WTC11 (cell line): ENCODE data around the gene EPGN.

Experiments used
- ATF6 ChIP-seq: sonication (generic); formaldehyde crosslinking; IDR thresholded peaks from 2 replicates; pipeline ENCODE4 v1.8.1; 2023; ENCODE audit warnings: mild to moderate bottlenecking, missing genetic modification reagents
- CREB1 ChIP-seq: sonication (generic); formaldehyde crosslinking; IDR thresholded peaks from 2 replicates; pipeline ENCODE4 v1.8.0; 2023; ENCODE audit warnings: mild to moderate bottlenecking, missing genetic modification reagents
- CTCF ChIP-seq: fragments of 200-600 bp; IDR thresholded peaks from 2 replicates; pipeline ENCODE4 v1.8.0; 2022; ENCODE audit warnings: antibody characterized with exemption
- E2F1 ChIP-seq: sonication (generic); formaldehyde crosslinking; IDR thresholded peaks from 2 replicates; pipeline ENCODE4 v1.8.0; 2022; ENCODE audit warnings: mild to moderate bottlenecking, missing genetic modification reagents
- GABPB1 ChIP-seq: sonication (generic); formaldehyde crosslinking; IDR thresholded peaks from 2 replicates; pipeline ENCODE4 v1.8.1; 2023; ENCODE audit warnings: mild to moderate bottlenecking, missing genetic modification reagents
- NR3C1 ChIP-seq: sonication (generic); formaldehyde crosslinking; conservative IDR thresholded peaks from 2 replicates; pipeline ENCODE4 v1.8.1; 2023; ENCODE audit warnings: low read depth, mild to moderate bottlenecking, missing genetic modification reagents
- SMAD4 ChIP-seq: sonication (generic); formaldehyde crosslinking; IDR thresholded peaks from 2 replicates; pipeline ENCODE4 v1.8.0; 2022; ENCODE audit warnings: mild to moderate bottlenecking, missing genetic modification reagents
- ZNF121 ChIP-seq: sonication (generic); formaldehyde crosslinking; IDR thresholded peaks from 2 replicates; pipeline ENCODE4 v1.8.0; 2023; ENCODE audit warnings: missing genetic modification reagents
- TF ChIP-seq, protein P1 (sequence below): sonication (generic); formaldehyde crosslinking; IDR thresholded peaks from 2 replicates; pipeline ENCODE4 v1.8.1; 2022; ENCODE audit warnings: low read depth, mild to moderate bottlenecking, moderate library complexity, missing genetic modification reagents, borderline replicate concordance
- TF ChIP-seq, protein P2 (sequence below): sonication (generic); formaldehyde crosslinking; IDR thresholded peaks from 2 replicates; pipeline ENCODE4 v1.8.1; 2022; ENCODE audit warnings: mild to moderate bottlenecking, moderate library complexity, missing genetic modification reagents
- TF ChIP-seq, protein P3 (sequence below): fragments of 250-450 bp; sonication (Bioruptor Pico); IDR thresholded peaks from 2 replicates; pipeline ENCODE4 v2.1.2; 2022; ENCODE audit warnings: mild to moderate bottlenecking, moderate library complexity
- TF ChIP-seq, protein P4 (sequence below): sonication (generic); formaldehyde crosslinking; IDR thresholded peaks from 2 replicates; pipeline ENCODE4 v1.8.1; 2022; ENCODE audit warnings: missing genetic modification reagents, borderline replicate concordance

- TF ChIP-seq ZNF121 (CRISPR knock-in tag), result no peak
- TF ChIP-seq CTCF, result no peak
- TF ChIP-seq, protein P1, sequence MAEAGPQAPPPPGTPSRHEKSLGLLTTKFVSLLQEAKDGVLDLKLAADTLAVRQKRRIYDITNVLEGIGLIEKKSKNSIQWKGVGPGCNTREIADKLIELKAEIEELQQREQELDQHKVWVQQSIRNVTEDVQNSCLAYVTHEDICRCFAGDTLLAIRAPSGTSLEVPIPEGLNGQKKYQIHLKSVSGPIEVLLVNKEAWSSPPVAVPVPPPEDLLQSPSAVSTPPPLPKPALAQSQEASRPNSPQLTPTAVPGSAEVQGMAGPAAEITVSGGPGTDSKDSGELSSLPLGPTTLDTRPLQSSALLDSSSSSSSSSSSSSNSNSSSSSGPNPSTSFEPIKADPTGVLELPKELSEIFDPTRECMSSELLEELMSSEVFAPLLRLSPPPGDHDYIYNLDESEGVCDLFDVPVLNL (CRISPR knock-in tag), result no peak
- TF ChIP-seq, protein P2, sequence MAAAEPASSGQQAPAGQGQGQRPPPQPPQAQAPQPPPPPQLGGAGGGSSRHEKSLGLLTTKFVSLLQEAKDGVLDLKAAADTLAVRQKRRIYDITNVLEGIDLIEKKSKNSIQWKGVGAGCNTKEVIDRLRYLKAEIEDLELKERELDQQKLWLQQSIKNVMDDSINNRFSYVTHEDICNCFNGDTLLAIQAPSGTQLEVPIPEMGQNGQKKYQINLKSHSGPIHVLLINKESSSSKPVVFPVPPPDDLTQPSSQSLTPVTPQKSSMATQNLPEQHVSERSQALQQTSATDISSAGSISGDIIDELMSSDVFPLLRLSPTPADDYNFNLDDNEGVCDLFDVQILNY (CRISPR knock-in tag), result no peak
- TF ChIP-seq NR3C1 (CRISPR knock-in tag), result no peak
- no peak for TF ChIP-seq ATF6 (CRISPR knock-in tag)
- no peak for TF ChIP-seq GABPB1 (CRISPR knock-in tag)
- TF ChIP-seq, protein P3, sequence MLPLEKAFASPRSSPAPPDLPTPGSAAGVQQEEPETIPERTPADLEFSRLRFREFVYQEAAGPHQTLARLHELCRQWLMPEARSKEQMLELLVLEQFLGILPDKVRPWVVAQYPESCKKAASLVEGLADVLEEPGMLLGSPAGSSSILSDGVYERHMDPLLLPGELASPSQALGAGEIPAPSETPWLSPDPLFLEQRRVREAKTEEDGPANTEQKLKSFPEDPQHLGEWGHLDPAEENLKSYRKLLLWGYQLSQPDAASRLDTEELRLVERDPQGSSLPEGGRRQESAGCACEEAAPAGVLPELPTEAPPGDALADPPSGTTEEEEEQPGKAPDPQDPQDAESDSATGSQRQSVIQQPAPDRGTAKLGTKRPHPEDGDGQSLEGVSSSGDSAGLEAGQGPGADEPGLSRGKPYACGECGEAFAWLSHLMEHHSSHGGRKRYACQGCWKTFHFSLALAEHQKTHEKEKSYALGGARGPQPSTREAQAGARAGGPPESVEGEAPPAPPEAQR (CRISPR knock-in tag), result no peak
- no peak for TF ChIP-seq E2F1
- TF ChIP-seq SMAD4 (CRISPR knock-in tag), result no peak
- TF ChIP-seq CREB1 (CRISPR knock-in tag), result no peak
- TF ChIP-seq, protein P4, sequence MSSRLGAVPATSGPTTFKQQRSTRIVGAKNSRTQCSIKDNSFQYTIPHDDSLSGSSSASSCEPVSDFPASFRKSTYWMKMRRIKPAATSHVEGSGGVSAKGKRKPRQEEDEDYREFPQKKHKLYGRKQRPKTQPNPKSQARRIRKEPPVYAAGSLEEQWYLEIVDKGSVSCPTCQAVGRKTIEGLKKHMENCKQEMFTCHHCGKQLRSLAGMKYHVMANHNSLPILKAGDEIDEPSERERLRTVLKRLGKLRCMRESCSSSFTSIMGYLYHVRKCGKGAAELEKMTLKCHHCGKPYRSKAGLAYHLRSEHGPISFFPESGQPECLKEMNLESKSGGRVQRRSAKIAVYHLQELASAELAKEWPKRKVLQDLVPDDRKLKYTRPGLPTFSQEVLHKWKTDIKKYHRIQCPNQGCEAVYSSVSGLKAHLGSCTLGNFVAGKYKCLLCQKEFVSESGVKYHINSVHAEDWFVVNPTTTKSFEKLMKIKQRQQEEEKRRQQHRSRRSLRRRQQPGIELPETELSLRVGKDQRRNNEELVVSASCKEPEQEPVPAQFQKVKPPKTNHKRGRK (CRISPR knock-in tag), result no peak
These were observed 35.8 kb downstream of the EPGN start for GRCh38 chr4:74344031-74344430.
